Mucosa of descending colon (tissue), 3 donors: ENCODE data around the gene MMD2. TPM values are rescaled to one million over a fixed set of nuclear protein-coding genes. Genes with fewer than 3 reads are reported as not detected.

ENCODE experiments used
- ATAC-seq: fragments of 200-7000 bp; cut with Tn5 transposase; one replicate; pipeline ENCODE4 v1.9.1; 2020; ENCODE audit warnings: mild to moderate bottlenecking, moderate library complexity
- DNase-seq, 3 donors: peaks; one replicate each; pipeline ENCODE4 v3.0.0-alpha.2; 2020
- H3K36me3 ChIP-seq: fragments of 200-600 bp; one replicate; pipeline ENCODE4 v1.8.0; 2021; ENCODE audit warnings: low read depth, mild to moderate bottlenecking
- H3K4me1 ChIP-seq: fragments of 200-600 bp; one replicate; pipeline ENCODE4 v1.8.0; 2021; ENCODE audit warnings: low read depth, mild to moderate bottlenecking
- H3K4me3 ChIP-seq: fragments of 200-600 bp; one replicate; pipeline ENCODE4 v1.8.0; 2021; ENCODE audit warnings: mild to moderate bottlenecking
- H3K9me3 ChIP-seq: fragments of 200-600 bp; one replicate; pipeline ENCODE4 v1.8.0; 2021; ENCODE audit warnings: mild to moderate bottlenecking
- intact Hi-C, 2 donors: fragments of 100-400 bp; cut with DNase I in 1 of 2; cut with micrococcal nuclease in 1 of 2; formaldehyde crosslinking; loops; one replicate each; pipeline versions ENCODE4 v1.11.0 to v1.11.1; 2022; cut with DNase I, micrococcal nuclease
- total RNA-seq, 3 donors: library from RNA; stranded (reverse); fragmentation: NEBNext Ultra II Directional in 2 of 3; extraction: Animal tissue kit (Norgen Biotek cat#: 25700) in 2 of 3; gene quantifications; one replicate each; pipeline versions ENCODE4 v1.2.1 to v1.2.4, GENCODE V29; 2021 to 2023
- TF ChIP-seq, protein P1 (sequence below): fragments of 200-600 bp; IDR thresholded peaks from one replicate; pipeline ENCODE4 v1.8.0; 2022; ENCODE audit warnings: antibody characterized with exemption, mild to moderate bottlenecking
- donor health status: DM: no; HTN: no; CAD: no; lungs with moderate emphysema.
- donor health status: DM: no; HTN: no; CAD: no.
- donor health status: DM: no; HTN: yes; CAD: no.

MMD2 gene
- total RNA-seq, 3 donors from 2014 or later, result 0.47 TPM; not detected in 2

GRCh38 chr7:4857189-4857588 lies 101.8 kb downstream of the MMD2 start:
- DNase-seq, result no peak
- no peak overlapping the region for H3K4me3 ChIP-seq
- no peaks in the 10 kb centered on the region for H3K36me3 ChIP-seq
- no peaks in the 10 kb centered on the region for H3K4me1 ChIP-seq
- TF ChIP-seq, protein P1, sequence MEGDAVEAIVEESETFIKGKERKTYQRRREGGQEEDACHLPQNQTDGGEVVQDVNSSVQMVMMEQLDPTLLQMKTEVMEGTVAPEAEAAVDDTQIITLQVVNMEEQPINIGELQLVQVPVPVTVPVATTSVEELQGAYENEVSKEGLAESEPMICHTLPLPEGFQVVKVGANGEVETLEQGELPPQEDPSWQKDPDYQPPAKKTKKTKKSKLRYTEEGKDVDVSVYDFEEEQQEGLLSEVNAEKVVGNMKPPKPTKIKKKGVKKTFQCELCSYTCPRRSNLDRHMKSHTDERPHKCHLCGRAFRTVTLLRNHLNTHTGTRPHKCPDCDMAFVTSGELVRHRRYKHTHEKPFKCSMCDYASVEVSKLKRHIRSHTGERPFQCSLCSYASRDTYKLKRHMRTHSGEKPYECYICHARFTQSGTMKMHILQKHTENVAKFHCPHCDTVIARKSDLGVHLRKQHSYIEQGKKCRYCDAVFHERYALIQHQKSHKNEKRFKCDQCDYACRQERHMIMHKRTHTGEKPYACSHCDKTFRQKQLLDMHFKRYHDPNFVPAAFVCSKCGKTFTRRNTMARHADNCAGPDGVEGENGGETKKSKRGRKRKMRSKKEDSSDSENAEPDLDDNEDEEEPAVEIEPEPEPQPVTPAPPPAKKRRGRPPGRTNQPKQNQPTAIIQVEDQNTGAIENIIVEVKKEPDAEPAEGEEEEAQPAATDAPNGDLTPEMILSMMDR, result no peak
- ATAC-seq, result no peak
- H3K9me3 ChIP-seq, result no peaks in the 10 kb centered on the region
- intact Hi-C loops, result no loop called here

- DNase-seq (no peak), ATAC-seq (no peak)
- H3K4me3 ChIP-seq, result no peak overlapping the region
- TF ChIP-seq, protein P1, result no peak
- intact Hi-C loops, result no loop called here
- H3K36me3 ChIP-seq, result no peaks in the 10 kb centered on the region
- H3K9me3 ChIP-seq, result no peaks in the 10 kb centered on the region
- H3K4me1 ChIP-seq, result no peaks in the 10 kb centered on the region
Measured at GRCh38 chr7:4856336-4857057, 102.5 kb downstream of the MMD2 start.

Other genes with a start within 250 kb of the MMD2 start
- 10 to 100 TPM; 39.5 to 47.4 (median 45.2) TPM for gene AP5Z1, start 183.6 kb downstream of the MMD2 start, total RNA-seq
- under 1 TPM in 2 of 3 donors, not detected in 1; 0.06 to 0.09 TPM for gene PAPOLB, start 97.2 kb downstream of the MMD2 start, total RNA-seq
- gene RADIL, start 75.5 kb downstream of the MMD2 start, total RNA-seq, result 1 to 10 TPM in 2 of 3 donors, under 1 TPM in 1; 0.35 to 7.4 (median 1.1) TPM
- 10 to 100 TPM in 2 of 3 donors, 1 to 10 TPM in 1; 9.3 to 15.3 (median 12.6) TPM for gene RBAK, start 86.7 kb upstream of the MMD2 start, total RNA-seq
- gene WIPI2, start 231.0 kb upstream of the MMD2 start, total RNA-seq, result 10 to 100 TPM; 43.4 to 55.2 (median 54.6) TPM